GM12864 (cell line): Measurements from ENCODE around the gene C22orf39.
A peak's percentile ranks its signal among the peaks of the same experiment; 100 is the strongest.

Source experiments
- DNase-seq: peaks from one replicate; pipeline ENCODE4 v3.0.0-alpha.2; 2011; ENCODE audit warnings: low read depth
- H3K4me3 ChIP-seq: 2 replicates; pipeline ENCODE4 v1.5.1; 2011; ENCODE audit warnings: mild to moderate bottlenecking, low read depth, low read length, control low read depth
- TF ChIP-seq, protein P1 (sequence below): IDR thresholded peaks from 2 replicates; pipeline ENCODE4 v1.5.1; 2011; ENCODE audit warnings: low read depth, mild to moderate bottlenecking, moderate library complexity, low read length, control low read depth, inconsistent platforms; ENCODE audit errors: missing control alignments

Gene C22orf39

DNA sequence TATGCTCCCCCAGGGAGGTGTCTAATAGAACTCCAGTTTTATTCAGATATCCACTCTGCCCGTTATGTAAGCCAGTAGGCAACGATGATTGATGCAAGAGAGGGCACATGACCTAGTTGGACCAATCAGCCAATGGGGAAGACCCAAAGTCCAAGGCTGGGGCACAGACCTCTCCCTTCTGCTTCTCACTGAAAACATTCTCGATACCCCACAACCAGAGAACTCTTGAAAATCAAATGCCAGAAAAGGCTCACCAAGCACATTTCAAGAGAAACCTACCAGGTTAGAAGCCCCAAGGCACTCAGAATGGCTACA, 23.4 kb downstream of the C22orf39 start:
- no peak for DNase-seq
- TF ChIP-seq, protein P1, sequence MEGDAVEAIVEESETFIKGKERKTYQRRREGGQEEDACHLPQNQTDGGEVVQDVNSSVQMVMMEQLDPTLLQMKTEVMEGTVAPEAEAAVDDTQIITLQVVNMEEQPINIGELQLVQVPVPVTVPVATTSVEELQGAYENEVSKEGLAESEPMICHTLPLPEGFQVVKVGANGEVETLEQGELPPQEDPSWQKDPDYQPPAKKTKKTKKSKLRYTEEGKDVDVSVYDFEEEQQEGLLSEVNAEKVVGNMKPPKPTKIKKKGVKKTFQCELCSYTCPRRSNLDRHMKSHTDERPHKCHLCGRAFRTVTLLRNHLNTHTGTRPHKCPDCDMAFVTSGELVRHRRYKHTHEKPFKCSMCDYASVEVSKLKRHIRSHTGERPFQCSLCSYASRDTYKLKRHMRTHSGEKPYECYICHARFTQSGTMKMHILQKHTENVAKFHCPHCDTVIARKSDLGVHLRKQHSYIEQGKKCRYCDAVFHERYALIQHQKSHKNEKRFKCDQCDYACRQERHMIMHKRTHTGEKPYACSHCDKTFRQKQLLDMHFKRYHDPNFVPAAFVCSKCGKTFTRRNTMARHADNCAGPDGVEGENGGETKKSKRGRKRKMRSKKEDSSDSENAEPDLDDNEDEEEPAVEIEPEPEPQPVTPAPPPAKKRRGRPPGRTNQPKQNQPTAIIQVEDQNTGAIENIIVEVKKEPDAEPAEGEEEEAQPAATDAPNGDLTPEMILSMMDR, result no peak

DNA sequence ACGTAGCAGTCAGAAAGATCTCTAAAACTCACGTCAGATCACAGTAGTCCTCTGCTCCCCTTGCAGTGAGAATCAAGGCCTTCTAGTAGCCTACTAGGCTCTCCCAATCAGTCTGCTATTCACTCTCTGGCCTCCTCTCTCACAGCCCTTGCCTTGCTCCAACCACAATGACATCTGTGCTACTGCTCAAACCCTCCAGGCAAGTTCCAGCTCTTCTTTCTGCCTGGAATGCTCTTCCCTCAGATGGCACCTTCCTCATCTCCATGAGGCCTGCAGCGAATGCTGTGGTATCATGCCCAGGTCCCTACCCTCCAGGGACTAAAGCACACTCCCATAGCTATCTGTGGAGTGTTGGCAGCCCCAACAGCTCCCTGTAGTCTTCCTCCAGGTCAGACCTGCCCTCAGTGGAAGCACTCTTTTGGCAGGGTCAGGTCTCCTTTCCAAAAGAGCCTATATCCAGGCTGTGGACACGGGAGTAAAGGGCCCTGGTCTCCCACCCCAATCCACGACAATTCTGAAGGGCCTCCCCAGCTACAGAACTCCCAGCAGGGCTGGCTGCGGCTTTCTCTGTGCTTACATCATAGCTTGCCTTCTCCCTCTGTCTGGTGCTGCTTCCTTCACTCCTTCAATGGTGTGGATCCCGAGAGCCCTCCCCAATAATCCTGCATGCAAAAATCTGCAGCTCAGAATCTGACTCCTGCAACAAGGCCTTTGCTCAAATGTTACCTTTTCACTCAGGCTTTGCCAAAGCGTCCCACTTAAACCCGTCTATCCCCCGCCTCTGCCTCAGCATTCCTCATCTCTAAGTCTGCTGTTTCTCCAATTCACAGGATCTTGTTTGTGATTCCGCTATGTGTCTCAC, 24.8 kb downstream of the C22orf39 start:
- DNase-seq, result no peak
- TF ChIP-seq, protein P1, result no peak
- no peak overlapping the region for H3K4me3 ChIP-seq

More for the DNA sequence above, 23.4 kb downstream of the C22orf39 start:
- no peak overlapping the region for H3K4me3 ChIP-seq

DNA sequence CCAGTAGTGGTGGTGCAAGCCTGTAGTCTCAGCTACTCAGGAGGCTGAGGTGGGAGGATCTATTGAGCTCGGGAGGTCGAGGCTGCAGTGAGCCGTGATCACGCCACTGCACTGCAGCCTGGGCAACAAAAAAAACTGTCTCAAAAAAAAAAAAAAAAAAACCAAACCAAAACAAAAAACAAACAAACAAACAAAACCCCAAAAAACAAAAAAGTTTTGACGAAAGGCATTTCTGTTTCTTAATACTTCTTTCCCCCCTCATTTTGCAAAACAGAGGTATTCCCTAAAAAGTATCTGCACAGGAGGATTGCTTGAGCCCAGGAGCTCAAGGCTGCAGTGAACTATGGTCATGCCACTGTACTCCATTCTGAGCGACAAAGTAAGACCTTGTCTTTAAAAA, 27.2 kb downstream of the C22orf39 start:
- H3K4me3 ChIP-seq, result no peak overlapping the region
- no peak for DNase-seq
- TF ChIP-seq, protein P1, result no peak

DNA sequence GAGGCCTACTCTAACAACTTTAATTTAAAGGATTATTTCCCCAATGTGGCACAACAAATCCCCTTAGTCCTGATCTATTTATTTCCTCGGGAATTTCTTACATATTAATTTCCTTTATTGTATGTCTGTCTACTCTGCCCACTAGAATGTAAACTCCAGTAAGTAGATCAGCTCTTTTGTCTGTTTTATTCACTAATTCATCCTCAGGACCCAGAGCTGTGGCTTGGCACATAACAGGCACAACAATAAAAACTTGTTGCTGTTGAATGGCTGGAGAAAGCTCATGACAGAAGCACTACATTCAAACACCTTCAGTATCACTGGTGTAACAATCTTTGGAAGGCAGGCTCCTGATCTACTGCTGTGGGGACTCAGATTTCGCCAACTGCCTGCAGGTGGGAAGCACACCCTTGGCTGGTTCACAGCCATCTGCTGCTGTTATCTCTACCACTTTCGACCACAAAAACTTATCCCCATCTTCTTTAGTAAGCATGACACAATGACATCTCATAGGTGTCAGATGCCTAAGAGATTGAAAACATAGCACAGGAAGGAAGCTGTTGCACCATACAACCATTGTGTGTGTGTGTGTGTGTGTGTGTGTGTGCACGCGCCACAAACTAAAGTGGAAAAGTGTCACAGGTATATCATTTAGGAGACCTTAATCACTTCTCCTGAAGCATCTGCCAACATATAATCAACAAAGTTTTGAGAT, 27.9 kb downstream of the C22orf39 start:
- TF ChIP-seq, protein P1, result no peak
- no peak overlapping the region for H3K4me3 ChIP-seq
- DNase-seq, result peak; percentile 49

DNA sequence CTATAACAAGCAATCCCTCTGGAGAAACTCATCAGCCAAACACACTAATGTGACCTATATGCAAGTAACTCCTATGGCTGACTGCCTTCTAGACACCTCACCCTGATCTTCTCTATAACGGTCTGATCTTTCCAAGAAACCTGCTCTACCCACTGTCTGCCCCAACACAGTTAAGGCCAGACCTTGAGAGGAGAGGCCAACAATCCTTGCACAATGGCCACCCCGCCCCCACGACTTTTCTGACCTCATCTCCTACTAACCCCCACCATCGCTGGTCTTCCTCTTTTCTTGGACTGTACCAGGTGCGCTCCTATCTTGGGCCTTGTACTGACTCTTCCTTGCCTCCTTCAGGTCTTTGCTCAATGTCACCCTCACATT, 28.4 kb downstream of the C22orf39 start:
- no peak for DNase-seq
- TF ChIP-seq, protein P1, result no peak
- no peak overlapping the region for H3K4me3 ChIP-seq

DNA sequence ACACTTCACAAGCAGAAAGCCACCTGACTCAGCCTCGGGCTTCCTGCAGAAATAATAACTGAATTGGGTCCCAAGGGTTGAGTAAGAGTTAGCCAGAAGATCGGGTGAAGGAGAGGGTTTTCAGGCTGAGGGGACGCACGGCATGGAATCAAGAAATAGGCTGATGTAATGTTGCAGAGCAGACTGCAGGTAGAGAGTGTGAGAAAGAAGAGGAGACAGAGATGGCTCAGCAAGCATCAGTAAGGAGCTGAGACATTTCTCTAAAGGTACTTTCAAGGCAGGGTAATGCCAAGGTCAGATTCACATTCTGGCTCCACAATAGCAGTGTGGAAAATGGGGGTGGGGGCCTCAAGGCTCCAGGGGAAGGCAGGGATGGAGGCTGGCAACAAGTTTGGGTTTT, 34.6 kb downstream of the C22orf39 start:
- no peak for DNase-seq
- TF ChIP-seq, protein P1, result no peak

DNA sequence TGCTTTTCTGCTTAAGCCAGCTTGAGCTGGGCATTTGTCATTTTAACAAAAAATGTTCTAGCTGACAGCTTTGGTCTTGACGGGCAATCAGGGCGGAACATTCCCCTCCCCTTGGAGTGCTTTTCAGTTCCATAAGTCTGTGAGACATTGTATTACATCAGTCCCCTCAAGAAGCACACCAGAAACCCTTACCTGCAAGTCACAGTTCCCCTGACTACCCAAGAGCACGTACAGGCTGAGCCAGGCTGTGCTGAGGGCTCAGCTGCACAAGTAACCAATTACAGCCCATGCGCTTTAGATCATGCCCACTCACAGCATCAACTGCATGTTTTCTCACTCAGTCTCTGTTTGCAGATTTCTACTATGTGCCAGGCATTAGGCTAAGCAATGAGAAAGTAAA, 35.0 kb downstream of the C22orf39 start:
- no peak for DNase-seq
- H3K4me3 ChIP-seq, result no peak overlapping the region
- TF ChIP-seq, protein P1, result no peak

More for the DNA sequence above, 34.6 kb downstream of the C22orf39 start:
- H3K4me3 ChIP-seq, result no peak overlapping the region
